ENCODE measurements around the gene FAM167B. TPM values are rescaled to one million over a fixed set of nuclear protein-coding genes. Genes with fewer than 3 reads are reported as not detected.

FAM167B gene
- total and polyA plus RNA-seq, 3 experiments from 2014 or later = 0.33 to 0.63 TPM; not detected in 1

DNA sequence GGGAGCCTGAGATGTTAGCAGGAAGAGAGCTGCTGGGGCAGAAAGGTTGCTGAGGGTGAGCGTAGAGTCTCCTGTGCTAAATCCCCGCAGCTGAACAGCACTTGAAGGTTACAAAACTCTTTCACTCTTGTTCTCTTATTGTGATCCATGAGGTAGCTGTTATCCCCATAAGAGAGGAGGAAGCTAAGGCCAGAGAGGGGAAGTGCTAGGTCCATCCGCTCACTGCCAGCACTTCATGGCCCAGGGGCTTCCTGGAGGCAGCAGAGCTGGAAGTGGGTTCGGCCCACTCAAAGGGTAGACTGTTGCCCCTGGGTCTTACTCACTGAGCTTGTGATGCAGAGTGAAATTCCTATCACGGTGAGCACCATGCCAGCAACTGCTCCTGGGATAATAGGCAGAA is 30.5 kb upstream of the FAM167B start:
- peaks cover 13 to 27% (median 27%) of the 10 kb centered on the region in 3 donors for H3K4me1 Mint-ChIP-seq
- ChIA-PET POLR2A (interaction anchor here (0.5 to 1.4 kb wide), 3 partner anchors 15 to 49 kb away, joined by 3 to 6 read pairs (median 3); partner anchors contain the start of gene LCK), CTCF (interaction anchor here (0.9 to 6.6 kb wide), 25 partner anchors 8 to 208 kb away, joined by 3 to 40 read pairs (median 6); partner anchors contain the start of genes BSDC1, CCDC28B, FAM167B and FAM229A)

DNA sequence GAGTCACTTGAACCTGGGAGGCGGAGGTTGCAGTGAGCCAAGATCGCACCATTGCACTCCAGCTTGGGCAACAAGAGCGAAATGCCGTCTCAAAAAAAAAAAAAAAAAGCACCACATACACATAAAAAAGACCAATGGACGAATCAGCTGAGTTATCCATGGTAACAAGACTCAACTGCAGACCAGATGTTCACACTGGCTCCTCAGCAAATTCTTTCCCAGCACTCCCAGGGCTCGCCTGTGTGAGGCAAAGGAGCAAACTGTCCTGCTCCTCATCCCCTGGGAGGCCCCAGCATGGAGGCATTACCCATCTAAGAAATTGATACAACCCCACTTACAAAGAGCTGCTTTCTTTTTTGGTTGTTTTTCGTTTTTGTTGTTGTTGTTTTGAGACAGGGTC is 28.0 kb upstream of the FAM167B start:
- Mint-ChIP-seq H3K36me3 (peaks cover 0 to 61% (median 6%) of the 10 kb centered on the region in 3 donors), H3K27me3 (no peaks in the 10 kb centered on the region), H3K27ac (peak overlapping the region in 2 of 8 donors; percentile 50 to 98), H3K4me3 (peak overlapping the region in 1 of 7 donors; percentile 32), H3K9me3 (no peaks in the 10 kb centered on the region), H3K4me1 (peaks cover 30 to 51% (median 47%) of the 10 kb centered on the region in 3 donors)
- CTCF ChIA-PET = interaction anchor here (0.7 to 6.6 kb wide), 3 partner anchors 13 to 169 kb away, joined by 3 to 40 read pairs (median 3); partner anchors contain the start of genes FAM167B and IQCC
- H3K27ac ChIP-seq (ENCODE audit: low read depth, low read length) = no peak overlapping the region
- POLR2A ChIA-PET = interaction anchor here (0.6 to 0.7 kb wide), 3 partner anchors 22 to 297 kb away, joined by 3 to 5 read pairs (median 4); partner anchors contain the start of gene TMEM39B
- no peak overlapping the region for H3K4me3 ChIP-seq (ENCODE audit: low read length)
- peaks cover 39% of the 10 kb centered on the region for H3K4me1 ChIP-seq (ENCODE audit: insufficient read depth, low read length)
- no peaks in the 10 kb centered on the region for H3K9me3 ChIP-seq (ENCODE audit: low read length)
- no peaks in the 10 kb centered on the region for H3K27me3 ChIP-seq (ENCODE audit: insufficient read depth, low read length, poor library complexity, severe bottlenecking)
- DNase-seq = no peak
- H3K36me3 ChIP-seq (ENCODE audit: insufficient read depth, low read length) = peaks cover 6% of the 10 kb centered on the region

More for the DNA sequence above, 30.5 kb upstream of the FAM167B start:
- no peaks in the 10 kb centered on the region for H3K36me3 ChIP-seq (ENCODE audit: insufficient read depth, low read length)
- Mint-ChIP-seq H3K27me3 (no peaks in the 10 kb centered on the region), H3K9me3 (no peaks in the 10 kb centered on the region), H3K36me3 (peaks cover 0 to 46% (median 5%) of the 10 kb centered on the region in 3 donors), H3K4me3 (no peak overlapping the region), H3K27ac (peak overlapping the region in 1 of 8 donors; percentile 17)
- H3K4me3 ChIP-seq (ENCODE audit: low read length) = no peak overlapping the region
- no peak for DNase-seq
- H3K9me3 ChIP-seq (ENCODE audit: low read length) = no peaks in the 10 kb centered on the region
- no peaks in the 10 kb centered on the region for H3K27me3 ChIP-seq (ENCODE audit: insufficient read depth, low read length, poor library complexity, severe bottlenecking)
- H3K27ac ChIP-seq (ENCODE audit: low read depth, low read length) = no peak overlapping the region
- H3K4me1 ChIP-seq (ENCODE audit: insufficient read depth, low read length) = peaks cover 21% of the 10 kb centered on the region

DNA sequence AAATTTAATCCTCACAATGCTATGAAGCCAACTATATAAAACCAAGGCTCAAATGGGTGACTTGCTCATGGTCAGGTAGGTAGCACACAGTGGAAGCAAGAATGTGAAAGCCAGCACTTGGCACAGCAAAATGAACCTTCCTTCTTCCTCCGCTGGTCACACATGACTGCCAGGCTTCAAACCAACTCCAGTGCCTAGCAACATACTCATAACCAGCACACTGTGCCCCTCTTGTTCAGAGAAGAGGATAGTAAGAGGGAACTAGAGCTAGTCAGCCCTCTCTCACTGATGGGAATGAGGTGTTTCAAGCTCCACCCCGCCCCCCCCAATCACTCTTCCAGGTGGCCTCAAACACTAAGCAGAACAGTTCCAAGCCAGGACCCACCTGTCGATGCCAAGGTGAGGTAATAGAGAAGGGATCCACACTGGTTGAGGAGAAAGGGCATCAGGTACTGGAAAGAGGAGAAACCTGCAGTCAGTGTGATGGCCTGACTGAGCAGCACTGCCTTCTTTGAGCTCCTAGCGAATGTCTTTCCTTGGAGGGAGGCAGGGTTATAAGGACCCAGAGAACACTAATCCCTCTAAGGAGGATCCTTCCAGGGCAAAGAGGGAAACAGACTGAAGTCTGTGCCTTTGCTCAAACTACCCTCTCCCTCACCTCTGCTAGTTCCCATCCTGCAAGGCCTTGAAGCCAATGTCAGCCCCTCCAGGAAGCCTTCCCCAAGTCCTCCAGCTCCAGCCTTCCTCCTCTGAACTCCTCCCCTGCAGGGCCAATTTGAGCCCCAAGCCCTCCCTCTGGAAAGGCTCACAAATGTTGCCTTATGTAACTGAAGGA is 26.1 kb upstream of the FAM167B start:
- Histone ChIP-seq H3K27me3 (ENCODE audit: insufficient read depth, low read length, poor library complexity, severe bottlenecking) (no peaks in the 10 kb centered on the region), H3K4me3 (ENCODE audit: low read length) (peak overlapping the region; percentile 98), H3K9me3 (ENCODE audit: low read length) (no peaks in the 10 kb centered on the region), H3K4me1 (ENCODE audit: insufficient read depth, low read length) (peaks cover 37% of the 10 kb centered on the region), H3K27ac (ENCODE audit: low read depth, low read length) (peak overlapping the region; percentile 99), H3K36me3 (ENCODE audit: insufficient read depth, low read length) (peaks cover 15% of the 10 kb centered on the region)
- ChIA-PET POLR2A (no interaction called here), CTCF (interaction anchor here (0.6 to 2.4 kb wide), 4 partner anchors 28 to 151 kb away, joined by 3 to 5 read pairs (median 3); no protein-coding TSS in a partner anchor)
- no peaks in the 10 kb centered on the region for H3K9me3 Mint-ChIP-seq
- peaks cover 0 to 57% (median 8%) of the 10 kb centered on the region in 3 donors for H3K36me3 Mint-ChIP-seq
- no peaks in the 10 kb centered on the region for H3K27me3 Mint-ChIP-seq
- H3K4me3 Mint-ChIP-seq = peak overlapping the region; percentile 96 to 99 (median 98)
- H3K27ac Mint-ChIP-seq = peak overlapping the region; percentile 6 to 100 (median 98)
- peaks cover 34 to 56% (median 49%) of the 10 kb centered on the region in 3 donors for H3K4me1 Mint-ChIP-seq
- no peak for DNase-seq

DNA sequence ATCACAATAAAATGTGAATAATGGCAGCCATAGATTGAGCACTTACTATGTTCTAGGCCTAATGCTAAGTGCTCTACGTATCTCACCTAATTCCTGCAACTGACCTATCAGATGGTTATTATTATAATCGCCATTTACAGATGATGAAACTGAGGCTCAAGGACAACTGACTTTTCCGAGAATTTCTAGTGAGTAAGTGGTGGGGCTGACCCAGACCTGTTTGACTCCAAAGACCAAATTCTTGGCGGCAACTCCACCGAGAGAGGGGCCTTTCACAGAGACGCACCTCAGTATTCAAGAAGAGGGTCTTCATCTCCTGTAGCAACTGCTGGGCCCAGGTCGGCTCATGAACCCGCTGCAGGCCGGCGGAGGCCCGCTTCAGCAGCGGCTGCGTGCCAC is 25.4 kb upstream of the FAM167B start:
- CTCF ChIA-PET = interaction anchor here (2.4 kb wide), 1 partner anchor 27 kb away, joined by 5 read pairs; no protein-coding TSS in a partner anchor

DNA sequence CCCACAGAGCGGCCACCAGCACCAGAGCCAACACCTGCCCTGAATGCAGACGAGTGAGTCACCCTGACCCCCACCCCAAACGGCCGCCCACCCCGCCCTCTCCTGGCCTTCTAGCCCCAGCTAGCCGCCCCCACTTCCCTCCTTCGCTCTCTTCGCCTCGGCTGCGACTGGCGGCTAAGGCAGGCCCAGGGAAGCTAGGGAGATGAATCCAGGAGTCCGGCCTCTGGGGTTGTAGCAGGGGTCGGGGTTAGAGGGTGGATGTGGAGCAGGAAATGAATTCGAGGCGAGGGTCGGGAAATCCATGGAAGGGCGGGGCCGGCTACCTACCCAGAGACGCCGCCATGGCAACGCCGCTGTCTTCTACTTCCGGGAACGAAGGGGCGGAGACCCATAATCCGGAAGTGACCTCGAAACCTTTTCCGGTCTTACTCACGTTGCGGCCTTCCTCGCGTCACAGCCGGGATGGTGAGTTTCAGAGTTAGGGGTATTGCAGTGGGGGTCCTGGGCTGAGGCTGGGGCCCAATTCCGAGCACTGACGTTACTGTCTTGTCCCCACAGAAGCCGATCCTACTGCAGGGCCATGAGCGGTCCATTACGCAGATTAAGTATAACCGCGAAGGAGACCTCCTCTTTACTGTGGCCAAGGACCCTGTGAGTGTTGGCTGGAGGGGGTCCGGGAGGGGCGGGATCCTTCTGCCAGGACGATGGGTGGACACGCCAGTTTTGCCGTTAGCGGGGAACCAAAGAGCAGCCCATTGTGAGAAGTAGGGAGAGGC is 24.9 kb upstream of the FAM167B start, which contains the start of the genes EIF3I and TMEM234:
Gene EIF3I (plus strand): TSS at position 428 of the 776 bp plus-strand sequence. CDS start 35 bp downstream, at position 463.
Gene TMEM234 (minus strand): TSS at position 374 of the 776 bp plus-strand sequence. CDS start 31 bp downstream, at position 343.
- Histone ChIP-seq H3K27ac (ENCODE audit: low read depth, low read length) (peak within 1 kb of the TSS; percentile 99), H3K27me3 (ENCODE audit: insufficient read depth, low read length, poor library complexity, severe bottlenecking) (no peaks in the 10 kb centered on the region), H3K9me3 (ENCODE audit: low read length) (no peaks in the 10 kb centered on the region), H3K4me1 (ENCODE audit: insufficient read depth, low read length) (peaks cover 31% of the 10 kb centered on the region), H3K4me3 (ENCODE audit: low read length) (peak within 1 kb of the TSS; percentile 98), H3K36me3 (ENCODE audit: insufficient read depth, low read length) (peaks cover 15% of the 10 kb centered on the region)
- peak; percentile 84 to 95 (median 88) for DNase-seq
- no peaks in the 10 kb centered on the region for H3K9me3 Mint-ChIP-seq
- ChIA-PET CTCF (interaction anchor here (1.5 to 2.4 kb wide), 2 partner anchors 27 to 47 kb away, joined by 4 to 5 read pairs; no protein-coding TSS in a partner anchor), POLR2A (interaction anchor here (0.6 to 1.4 kb wide), 2 partner anchors 69 to 114 kb away, joined by 3 to 4 read pairs; partner anchors contain the start of genes HDAC1 and MARCKSL1)
- H3K4me1 Mint-ChIP-seq = peaks cover 34 to 56% (median 43%) of the 10 kb centered on the region in 3 donors
- H3K4me3 Mint-ChIP-seq = peak within 1 kb of the TSS; percentile 96 to 99 (median 98)
- H3K27ac Mint-ChIP-seq = peak within 1 kb of the TSS; percentile 96 to 100 (median 99)
- no peaks in the 10 kb centered on the region for H3K27me3 Mint-ChIP-seq
- peaks cover 0 to 55% (median 7%) of the 10 kb centered on the region in 3 donors for H3K36me3 Mint-ChIP-seq

More for the DNA sequence above, 25.4 kb upstream of the FAM167B start:
- H3K9me3 Mint-ChIP-seq = no peaks in the 10 kb centered on the region
- peaks cover 0 to 59% (median 8%) of the 10 kb centered on the region in 3 donors for H3K36me3 Mint-ChIP-seq
- no peaks in the 10 kb centered on the region for H3K27me3 Mint-ChIP-seq
- no peaks in the 10 kb centered on the region for H3K27me3 ChIP-seq (ENCODE audit: insufficient read depth, low read length, poor library complexity, severe bottlenecking)
- no peak for DNase-seq
- peaks cover 15% of the 10 kb centered on the region for H3K36me3 ChIP-seq (ENCODE audit: insufficient read depth, low read length)
- peak overlapping the region; percentile 87 to 100 (median 99) for H3K27ac Mint-ChIP-seq
- H3K27ac ChIP-seq (ENCODE audit: low read depth, low read length) = peak overlapping the region; percentile 99
- H3K4me1 Mint-ChIP-seq = peaks cover 34 to 56% (median 43%) of the 10 kb centered on the region in 3 donors
- H3K4me3 Mint-ChIP-seq = peak overlapping the region; percentile 96 to 99 (median 98)
- no peaks in the 10 kb centered on the region for H3K9me3 ChIP-seq (ENCODE audit: low read length)
- POLR2A ChIA-PET = interaction anchor here (0.6 kb wide), 1 partner anchor 114 kb away, joined by 3 read pairs; the partner anchor contains the start of gene MARCKSL1
- peaks cover 31% of the 10 kb centered on the region for H3K4me1 ChIP-seq (ENCODE audit: insufficient read depth, low read length)
- H3K4me3 ChIP-seq (ENCODE audit: low read length) = peak overlapping the region; percentile 98

DNA sequence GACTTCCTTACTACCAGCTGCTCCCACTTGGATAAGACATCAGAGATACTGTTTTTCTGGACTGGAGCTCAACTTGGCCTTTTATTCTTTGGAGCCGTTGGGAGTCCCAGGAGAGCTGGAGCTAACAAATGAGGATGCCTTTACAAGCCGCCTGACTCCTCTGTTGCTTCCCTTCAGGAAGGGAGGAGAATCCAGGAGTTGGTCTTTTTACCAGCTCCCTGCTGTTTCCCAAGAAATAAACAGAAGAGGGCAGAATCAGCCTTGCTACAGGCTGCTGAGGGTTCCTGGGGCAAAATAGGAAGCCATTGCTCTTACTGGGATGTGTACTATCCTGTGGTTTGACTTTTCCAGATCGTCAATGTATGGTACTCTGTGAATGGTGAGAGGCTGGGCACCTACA is 23.3 kb upstream of the FAM167B start:
- Mint-ChIP-seq H3K4me3 (peak overlapping the region; percentile 96 to 99 (median 98)), H3K4me1 (peaks cover 39 to 60% (median 53%) of the 10 kb centered on the region in 3 donors), H3K27me3 (no peaks in the 10 kb centered on the region), H3K9me3 (no peaks in the 10 kb centered on the region), H3K27ac (peak overlapping the region; percentile 68 to 100 (median 98)), H3K36me3 (peaks cover 3 to 58% (median 15%) of the 10 kb centered on the region in 3 donors)
- H3K4me3 ChIP-seq (ENCODE audit: low read length) = peak overlapping the region; percentile 25
- POLR2A ChIA-PET = interaction anchor here (0.6 to 1.5 kb wide), 2 partner anchors 30 to 173 kb away, joined by 3 to 5 read pairs; no protein-coding TSS in a partner anchor
- H3K4me1 ChIP-seq (ENCODE audit: insufficient read depth, low read length) = peaks cover 31% of the 10 kb centered on the region
- H3K27me3 ChIP-seq (ENCODE audit: insufficient read depth, low read length, poor library complexity, severe bottlenecking) = no peaks in the 10 kb centered on the region
- H3K27ac ChIP-seq (ENCODE audit: low read depth, low read length) = peak overlapping the region; percentile 99
- peaks cover 28% of the 10 kb centered on the region for H3K36me3 ChIP-seq (ENCODE audit: insufficient read depth, low read length)
- H3K9me3 ChIP-seq (ENCODE audit: low read length) = no peaks in the 10 kb centered on the region
- CTCF ChIA-PET = interaction anchor here (0.7 to 2.0 kb wide), 4 partner anchors 17 to 27 kb away, joined by 3 to 9 read pairs (median 4); partner anchors contain the start of gene LCK
- no peak for DNase-seq

DNA sequence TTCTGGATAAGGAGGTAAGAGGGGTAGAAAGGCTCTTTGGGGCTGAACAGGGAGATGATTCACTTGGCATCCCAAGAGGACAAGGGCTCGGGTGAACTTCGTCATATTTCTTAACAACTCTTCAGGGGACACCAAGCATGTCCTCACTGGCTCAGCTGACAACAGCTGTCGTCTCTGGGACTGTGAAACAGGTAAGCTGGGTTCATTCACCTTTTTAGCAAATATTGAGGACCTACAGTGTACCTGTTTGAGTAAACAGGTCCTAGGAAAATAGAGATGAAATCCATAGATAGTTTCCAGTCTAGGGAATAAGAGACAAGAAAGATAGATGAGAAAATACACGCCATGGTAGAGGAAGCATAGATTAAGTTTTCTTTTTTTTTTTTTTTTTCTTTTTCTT is 22.7 kb upstream of the FAM167B start:
- H3K36me3 ChIP-seq (ENCODE audit: insufficient read depth, low read length) = peaks cover 32% of the 10 kb centered on the region
- DNase-seq = no peak
- no peaks in the 10 kb centered on the region for H3K9me3 Mint-ChIP-seq
- no peak overlapping the region for H3K27ac ChIP-seq (ENCODE audit: low read depth, low read length)
- H3K4me1 ChIP-seq (ENCODE audit: insufficient read depth, low read length) = peaks cover 31% of the 10 kb centered on the region
- POLR2A ChIA-PET = interaction anchor here (0.6 to 1.5 kb wide), 3 partner anchors 24 to 173 kb away, joined by 3 to 5 read pairs (median 3); no protein-coding TSS in a partner anchor
- H3K27me3 ChIP-seq (ENCODE audit: insufficient read depth, low read length, poor library complexity, severe bottlenecking) = no peaks in the 10 kb centered on the region
- H3K4me1 Mint-ChIP-seq = peaks cover 39 to 60% (median 55%) of the 10 kb centered on the region in 3 donors
- CTCF ChIA-PET = interaction anchor here (1.3 to 2.0 kb wide), 3 partner anchors 9 to 26 kb away, joined by 4 to 9 read pairs (median 5); partner anchors contain the start of gene LCK
- peaks cover 5 to 61% (median 18%) of the 10 kb centered on the region in 3 donors for H3K36me3 Mint-ChIP-seq
- H3K9me3 ChIP-seq (ENCODE audit: low read length) = no peaks in the 10 kb centered on the region
- peak overlapping the region; percentile 51 to 99 (median 97) for H3K4me3 Mint-ChIP-seq
- H3K4me3 ChIP-seq (ENCODE audit: low read length) = no peak overlapping the region
- H3K27me3 Mint-ChIP-seq = no peaks in the 10 kb centered on the region
- H3K27ac Mint-ChIP-seq = peak overlapping the region in 6 of 8 donors; percentile 68 to 100 (median 98)

All from CD8-positive, alpha-beta memory T cell (primary cell).